CD4-positive, alpha-beta T cell treated with Interleukin-4 for 4 hours (primary cell): ENCODE data around the gene PKIG.
"Not testable (repeated sequence)": the region's sequence is repeated elsewhere in the genome, so short reads cannot be mapped to it uniquely, and the experiment has no call there.

Experiments used
- DNase-seq: peaks from one replicate; pipeline ENCODE4 v3.0.0-alpha.2; 2020

The PKIG gene

GRCh38 chr20:44572551-44573500, 9.6 kb upstream of the PKIG start:
- no peak for DNase-seq

GRCh38 chr20:44573501-44573869, 8.9 kb upstream of the PKIG start:
- no peak for DNase-seq

GRCh38 chr20:44574372-44574771, 8.0 kb upstream of the PKIG start:
- no peak for DNase-seq

GRCh38 chr20:44576297-44576696, 6.1 kb upstream of the PKIG start:
- DNase-seq = no peak

GRCh38 chr20:44579313-44580081, 2.9 kb upstream of the PKIG start:
- DNase-seq = no peak

GRCh38 chr20:44580581-44581268, 1.7 kb upstream of the PKIG start:
- DNase-seq = no peak

- DNase-seq = no peak
These were observed 864 bp upstream of the PKIG start for GRCh38 chr20:44581515-44581914.

GRCh38 chr20:44583157-44583556, 778 bp downstream of the PKIG start:
- DNase-seq = no peak

GRCh38 chr20:44584162-44584561, 1.8 kb downstream of the PKIG start:
- DNase-seq = no peak

GRCh38 chr20:44585057-44585963, 2.9 kb downstream of the PKIG start:
- DNase-seq = no peak

GRCh38 chr20:44586289-44586911, 4.0 kb downstream of the PKIG start:
- no peak for DNase-seq

GRCh38 chr20:44587035-44587980, 4.9 kb downstream of the PKIG start:
- DNase-seq = no peak

GRCh38 chr20:44588321-44588720, 5.9 kb downstream of the PKIG start:
- DNase-seq = not testable (repeated sequence)

GRCh38 chr20:44589537-44589936, 7.2 kb downstream of the PKIG start:
- no peak for DNase-seq

GRCh38 chr20:44590980-44591778, 8.8 kb downstream of the PKIG start:
- no peak for DNase-seq

- DNase-seq = no peak
These were observed 10.0 kb downstream of the PKIG start for GRCh38 chr20:44592366-44592765.

GRCh38 chr20:44593751-44594150, 11.4 kb downstream of the PKIG start:
- DNase-seq = no peak

GRCh38 chr20:44594730-44595129, 12.4 kb downstream of the PKIG start:
- DNase-seq = no peak

- DNase-seq = no peak
These were observed 13.6 kb downstream of the PKIG start for GRCh38 chr20:44596010-44596409.

- DNase-seq = no peak
These were observed 14.5 kb downstream of the PKIG start for GRCh38 chr20:44596876-44597275.
